Upper lobe of right lung (tissue), 1 donor: Measurements from ENCODE around the gene DENND1B. TPM values are rescaled to one million over a fixed set of nuclear protein-coding genes. Genes with fewer than 3 reads are reported as not detected.

ENCODE experiments used
- ATAC-seq: fragments of 200-7000 bp; cut with Tn5 transposase; one replicate; pipeline ENCODE4 v1.9.1; 2020; ENCODE audit warnings: mild to moderate bottlenecking, moderate library complexity
- DNase-seq: peaks from one replicate; pipeline ENCODE4 v3.0.0-alpha.2; 2020
- H3K27ac ChIP-seq: fragments of 200-600 bp; one replicate; pipeline ENCODE4 v1.8.0; 2022
- H3K27me3 ChIP-seq: fragments of 200-600 bp; one replicate; pipeline ENCODE4 v1.8.0; 2022; ENCODE audit warnings: mild to moderate bottlenecking
- H3K36me3 ChIP-seq: fragments of 200-600 bp; one replicate; pipeline ENCODE4 v1.8.0; 2022
- H3K4me1 ChIP-seq: fragments of 200-600 bp; one replicate; pipeline ENCODE4 v1.8.0; 2022
- H3K4me3 ChIP-seq: fragments of 200-600 bp; one replicate; pipeline ENCODE4 v1.8.0; 2022; ENCODE audit warnings: mild to moderate bottlenecking
- H3K9me3 ChIP-seq: fragments of 200-600 bp; one replicate; pipeline ENCODE4 v1.8.0; 2022
- CTCF ChIP-seq: fragments of 200-600 bp; IDR thresholded peaks from one replicate; pipeline ENCODE4 v1.8.0; 2022; ENCODE audit warnings: antibody characterized with exemption
- intact Hi-C: fragments of 100-400 bp; cut with DNase I; formaldehyde crosslinking; loops from one replicate; pipeline ENCODE4 v1.11.0; 2022
- total RNA-seq: library from RNA; stranded (reverse); fragmentation: NEBNext Ultra II Directional; extraction: Animal tissue kit (Norgen Biotek cat#: 25700); gene quantifications from one replicate; pipeline ENCODE4 v1.2.1, GENCODE V29; 2021
- donor health status: DM: no; HTN: yes; CAD: no; lungs with severe emphysema.

DENND1B gene
- total RNA-seq, 1 donor from 2014 or later: 20.1 TPM

- no peaks in the 10 kb centered on the region for H3K36me3 ChIP-seq
- H3K27ac ChIP-seq: no peak overlapping the region
- no peaks in the 10 kb centered on the region for H3K27me3 ChIP-seq
- ATAC-seq: no peak
- intact Hi-C loops: no loop called here
- DNase-seq: no peak
- H3K4me1 ChIP-seq: no peaks in the 10 kb centered on the region
- H3K9me3 ChIP-seq: no peaks in the 10 kb centered on the region
- H3K4me3 ChIP-seq: no peak overlapping the region
- TF ChIP-seq CTCF: no peak
Measured at GRCh38 chr1:197466813-197467212, 308.5 kb downstream of the DENND1B start.

- Histone ChIP-seq H3K4me1 (no peaks in the 10 kb centered on the region), H3K9me3 (no peaks in the 10 kb centered on the region), H3K36me3 (no peaks in the 10 kb centered on the region), H3K4me3 (no peak overlapping the region), H3K27me3 (no peaks in the 10 kb centered on the region), H3K27ac (no peak overlapping the region)
- intact Hi-C loops: no loop called here
- DNase-seq (no peak), ATAC-seq (no peak)
- TF ChIP-seq CTCF: no peak
Measured at GRCh38 chr1:197465528-197466327, 309.6 kb downstream of the DENND1B start.

GRCh38 chr1:197464044-197464443, 311.2 kb downstream of the DENND1B start:
- H3K36me3 ChIP-seq: no peaks in the 10 kb centered on the region
- no peak overlapping the region for H3K27ac ChIP-seq
- no peaks in the 10 kb centered on the region for H3K4me1 ChIP-seq
- TF ChIP-seq CTCF: no peak
- H3K9me3 ChIP-seq: no peaks in the 10 kb centered on the region
- intact Hi-C loops: no loop called here
- no peaks in the 10 kb centered on the region for H3K27me3 ChIP-seq
- ATAC-seq: peak; percentile 73
- no peak for DNase-seq
- H3K4me3 ChIP-seq: no peak overlapping the region

GRCh38 chr1:197463142-197463541, 312.1 kb downstream of the DENND1B start:
- Histone ChIP-seq H3K27me3 (no peaks in the 10 kb centered on the region), H3K27ac (no peak overlapping the region), H3K36me3 (no peaks in the 10 kb centered on the region), H3K4me1 (no peaks in the 10 kb centered on the region), H3K9me3 (no peaks in the 10 kb centered on the region), H3K4me3 (no peak overlapping the region)
- TF ChIP-seq CTCF: no peak
- ATAC-seq (no peak), DNase-seq (no peak)
- intact Hi-C loops: no loop called here

GRCh38 chr1:197462539-197462938, 312.7 kb downstream of the DENND1B start:
- Histone ChIP-seq H3K27me3 (no peaks in the 10 kb centered on the region), H3K36me3 (no peaks in the 10 kb centered on the region), H3K27ac (no peak overlapping the region), H3K4me3 (no peak overlapping the region), H3K9me3 (no peaks in the 10 kb centered on the region), H3K4me1 (no peaks in the 10 kb centered on the region)
- TF ChIP-seq CTCF: no peak
- DNase-seq (no peak), ATAC-seq (no peak)
- intact Hi-C loops: no loop called here

Other genes with a start within 250 kb of the DENND1B start
- 4.0 TPM for gene C1orf53, start 127.2 kb upstream of the DENND1B start, total RNA-seq
- gene LHX9, start 141.9 kb upstream of the DENND1B start, total RNA-seq: 4.7 TPM